ENCODE measurements around the gene MTMR1. TPM values are rescaled to one million over a fixed set of nuclear protein-coding genes. Genes with fewer than 3 reads are reported as not detected.

Gene MTMR1
- polyA plus RNA-seq, 1 donor: 31.8 TPM

DNA sequence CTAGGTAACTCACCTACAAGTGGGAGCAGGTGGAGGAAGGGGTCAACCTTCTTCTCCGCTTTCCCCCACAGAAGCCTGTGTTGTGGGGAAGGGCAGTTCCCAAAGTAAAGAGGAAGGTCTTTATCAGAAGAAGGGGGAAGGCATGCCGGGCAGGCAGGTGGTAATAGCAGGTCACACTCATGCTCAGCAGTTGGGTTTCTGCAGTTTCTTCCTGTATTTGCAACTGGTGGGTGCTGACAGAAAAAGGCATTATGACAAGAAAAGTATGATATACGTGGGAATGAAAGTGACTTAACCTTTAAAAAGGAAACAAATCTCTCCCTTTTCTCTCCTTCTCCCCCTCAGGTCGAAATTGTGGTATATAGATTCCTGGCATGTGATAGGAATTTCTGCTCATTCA is 3.7 kb downstream of the MTMR1 start:
- no peak for DNase-seq

DNA sequence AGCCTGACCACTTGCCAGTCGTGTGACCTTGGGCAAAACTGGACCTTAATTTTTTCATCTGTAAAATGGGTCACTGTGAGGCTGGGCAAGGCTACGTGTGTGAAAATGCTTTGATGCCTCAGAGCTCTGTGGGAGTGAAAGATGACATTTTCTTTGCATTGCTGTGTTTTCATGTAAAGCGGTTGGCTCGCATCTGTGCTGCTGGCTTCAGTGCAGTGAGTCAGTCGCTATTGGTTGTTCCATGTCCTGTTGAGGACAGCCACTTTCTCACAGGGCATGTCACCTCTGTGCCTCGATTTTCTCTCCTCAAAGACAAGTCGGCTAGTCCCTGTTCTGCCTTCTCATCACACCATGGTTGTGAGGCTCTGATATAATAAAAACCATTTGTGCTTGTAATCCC is 4.4 kb downstream of the MTMR1 start:
- no peak for DNase-seq

- no peak for DNase-seq
Observed at GRCh38 chrX:150698981-150699380, 5.8 kb downstream of the MTMR1 start.

GRCh38 chrX:150700107-150700506 is 6.9 kb downstream of the MTMR1 start:
- no peak for DNase-seq

DNA sequence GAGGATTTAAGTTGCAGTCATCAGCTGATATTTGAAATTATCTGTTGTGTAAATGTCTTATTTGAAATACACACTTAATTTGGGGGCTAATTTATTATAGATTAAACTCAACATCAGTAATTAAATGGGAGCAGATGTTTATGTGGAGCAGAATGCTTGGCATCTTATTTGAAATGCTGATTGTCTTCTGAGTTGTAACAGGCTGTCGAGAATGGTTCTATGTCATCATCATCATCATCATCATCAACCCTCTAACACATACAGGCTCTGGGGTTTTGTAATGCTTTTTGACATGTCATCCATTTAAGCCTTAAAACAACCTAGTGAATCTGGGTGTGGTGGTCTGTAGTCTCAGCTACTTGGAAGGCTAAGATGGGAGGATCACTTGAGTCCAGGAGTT is 8.2 kb downstream of the MTMR1 start:
- DNase-seq: no peak

DNA sequence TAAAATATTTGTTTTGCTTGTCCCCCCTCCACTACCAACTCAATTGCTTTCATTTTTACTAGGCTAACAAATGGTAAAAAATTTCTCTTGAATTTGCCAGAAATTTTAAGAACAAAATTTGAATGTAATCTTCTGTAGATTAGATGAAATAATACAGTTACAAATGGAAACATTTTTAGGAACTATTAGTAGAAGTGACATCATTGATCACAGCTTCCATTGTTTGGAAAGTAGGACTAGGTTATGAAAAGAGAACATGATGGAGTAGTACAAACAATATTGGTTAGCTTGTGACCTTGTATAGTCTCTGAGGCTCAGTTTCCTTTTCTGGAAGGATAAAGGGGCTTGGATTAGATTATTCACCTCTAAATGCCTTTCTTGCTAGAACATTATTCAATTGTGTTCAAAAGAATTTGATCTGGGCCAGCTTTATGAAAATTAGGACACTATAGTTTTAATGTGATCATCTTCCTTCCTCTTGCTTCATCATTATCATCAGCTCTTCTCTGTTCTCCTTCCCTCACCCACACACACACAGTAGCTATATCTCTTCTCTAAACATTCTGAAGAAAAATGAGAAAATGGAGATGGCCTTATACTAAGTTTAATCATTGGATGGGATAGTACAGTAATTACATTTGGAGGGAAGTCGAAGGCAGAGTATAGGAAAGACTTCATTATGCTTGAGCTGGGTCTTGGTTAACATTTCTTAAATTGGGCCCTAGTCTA is 9.9 kb downstream of the MTMR1 start:
- DNase-seq: no peak

GRCh38 chrX:150703695-150703974 is 10.4 kb downstream of the MTMR1 start:
- no peak for DNase-seq

DNA sequence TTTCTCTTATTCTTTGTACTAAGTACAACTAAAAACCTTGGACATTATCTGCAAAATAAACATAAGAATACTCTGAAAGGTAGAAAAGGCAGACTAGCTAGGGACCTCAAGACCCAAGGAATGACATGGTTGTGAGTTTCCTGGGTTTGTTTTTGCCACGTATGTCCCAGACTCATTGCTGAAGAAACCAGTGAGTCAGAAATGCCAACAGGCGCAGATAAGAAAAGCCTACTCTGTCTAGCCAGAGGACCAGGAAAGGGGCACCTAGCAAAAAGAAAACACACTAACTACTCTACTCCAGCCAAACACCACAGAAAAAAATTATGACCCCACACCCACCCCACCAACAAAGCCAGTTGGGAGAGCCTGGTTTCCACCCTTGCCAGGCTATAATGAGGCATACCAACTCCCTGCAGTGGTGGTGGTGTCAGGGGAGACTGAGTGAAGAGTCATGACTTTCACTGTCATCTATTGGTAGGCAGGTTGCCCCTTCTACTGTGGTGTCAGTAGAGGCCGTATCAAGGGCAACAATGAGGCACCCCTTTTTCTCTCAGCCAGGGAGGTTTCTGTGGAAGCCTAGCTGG is 10.9 kb downstream of the MTMR1 start:
- DNase-seq: no peak

GRCh38 chrX:150712619-150713018 is 19.4 kb downstream of the MTMR1 start:
- no peak for DNase-seq

DNA sequence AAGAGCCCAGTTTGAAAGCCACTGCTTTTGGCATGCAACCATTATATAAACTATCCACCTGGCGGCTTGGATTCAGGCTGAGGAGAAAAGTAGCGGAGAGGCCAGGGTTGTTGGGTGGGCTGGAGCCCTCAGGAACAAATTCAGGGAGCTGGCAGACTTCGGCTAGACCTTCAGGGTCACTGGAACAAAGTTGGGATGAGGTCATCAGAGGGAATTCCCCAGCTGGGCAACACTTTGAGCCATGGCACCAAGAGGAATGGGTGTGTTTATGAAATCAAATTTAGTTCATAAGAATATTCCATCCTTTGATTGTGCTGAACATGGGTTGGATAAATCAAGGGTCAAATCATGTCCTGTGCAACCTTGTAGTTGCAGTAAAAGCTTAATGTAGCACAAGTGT is 22.0 kb downstream of the MTMR1 start:
- no peak for DNase-seq

DNA sequence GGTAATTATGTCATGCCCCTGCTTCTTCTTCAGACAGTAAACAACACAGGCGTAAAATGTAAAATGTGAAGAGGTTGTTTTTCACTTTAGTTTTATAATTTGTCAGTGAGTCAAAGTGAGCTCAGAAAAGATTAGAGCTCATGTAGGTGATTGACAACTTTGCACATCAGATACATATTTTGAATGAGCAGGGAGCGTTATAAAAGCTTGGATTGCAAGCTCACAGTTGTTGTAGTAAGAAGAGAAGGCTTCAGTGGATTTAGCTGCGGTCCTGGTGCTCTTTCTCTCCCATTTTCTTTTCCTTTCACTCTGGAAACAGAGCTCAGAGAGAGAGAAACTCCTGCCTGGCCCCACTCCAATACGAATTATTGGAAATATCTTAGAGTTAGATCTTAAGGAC is 26.4 kb downstream of the MTMR1 start:
- DNase-seq: no peak

DNA sequence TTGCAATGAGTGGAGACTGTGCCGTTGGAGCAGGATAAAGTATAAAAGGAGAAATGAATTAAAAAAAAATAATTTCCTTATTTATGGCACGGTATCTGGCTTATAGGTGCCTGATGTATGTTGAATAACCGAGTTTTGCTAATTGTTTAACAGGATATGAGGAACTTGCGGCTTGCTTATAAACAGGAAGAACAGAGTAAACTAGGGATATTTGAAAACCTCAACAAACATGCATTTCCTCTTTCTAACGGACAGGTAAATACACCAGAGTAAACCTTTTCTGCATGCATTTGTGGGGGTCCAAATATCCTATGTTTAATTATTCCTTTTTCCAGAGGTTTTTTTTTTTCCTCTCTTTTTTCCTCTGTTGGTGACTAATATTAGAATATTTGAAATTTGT is 36.8 kb downstream of the MTMR1 start:
- no peak for DNase-seq

DNA sequence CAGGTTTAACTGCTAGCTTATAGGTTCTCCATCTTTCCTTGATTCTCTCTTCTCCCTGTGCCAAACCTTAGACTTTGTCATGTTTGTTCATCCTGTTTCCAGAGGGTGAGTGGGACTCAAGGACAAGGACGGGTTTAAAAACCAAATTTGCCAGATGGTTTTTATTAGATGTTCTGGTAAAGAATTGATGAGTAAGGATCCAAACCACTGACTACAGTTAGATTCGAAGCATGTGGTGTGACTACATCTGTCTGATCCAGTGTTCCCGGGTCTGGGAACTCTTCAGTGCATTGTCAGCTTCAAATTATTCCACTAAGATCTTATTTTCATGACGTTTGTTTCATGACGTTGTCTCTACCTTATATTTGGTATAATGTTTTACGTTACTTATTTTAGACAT is 37.5 kb downstream of the MTMR1 start:
- DNase-seq: no peak

DNA sequence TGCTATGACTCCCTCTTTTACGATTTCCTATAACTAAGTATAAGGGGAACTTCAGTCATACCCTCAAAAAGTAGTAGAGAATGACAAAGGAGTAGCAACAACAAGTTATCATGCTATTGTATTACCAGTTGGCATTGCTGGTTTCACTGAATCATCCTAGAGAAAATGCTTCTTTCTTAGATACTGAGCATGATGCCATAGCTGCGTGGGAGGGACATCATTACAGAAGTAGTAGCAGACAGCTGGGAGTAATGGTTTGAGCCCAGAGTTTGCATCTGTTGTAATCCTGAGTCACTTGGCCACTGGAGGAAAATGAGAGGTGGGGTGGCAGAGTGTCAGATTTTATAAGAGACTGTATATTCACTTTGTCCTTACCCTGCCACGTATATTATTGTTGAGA is 38.6 kb downstream of the MTMR1 start:
- DNase-seq: no peak

DNA sequence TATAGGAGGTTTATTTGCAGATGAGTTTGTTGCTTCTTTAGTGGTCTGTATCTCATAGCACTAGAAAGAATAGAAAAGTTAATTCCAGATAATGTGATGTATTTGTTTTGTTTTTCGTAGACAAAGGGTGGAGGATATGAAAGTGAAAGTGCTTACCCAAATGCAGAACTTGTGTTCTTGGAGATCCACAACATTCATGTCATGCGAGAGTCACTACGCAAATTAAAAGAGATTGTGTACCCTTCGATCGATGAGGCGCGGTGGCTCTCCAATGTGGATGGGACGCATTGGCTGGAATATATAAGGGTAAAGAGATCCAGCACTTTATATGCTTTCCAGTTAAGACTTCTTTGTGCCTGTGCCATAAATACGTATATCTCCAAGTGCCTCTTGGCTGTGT is 43.3 kb downstream of the MTMR1 start:
- no peak for DNase-seq

- DNase-seq: no peak
Observed at GRCh38 chrX:150752124-150752523, 58.9 kb downstream of the MTMR1 start.

DNA sequence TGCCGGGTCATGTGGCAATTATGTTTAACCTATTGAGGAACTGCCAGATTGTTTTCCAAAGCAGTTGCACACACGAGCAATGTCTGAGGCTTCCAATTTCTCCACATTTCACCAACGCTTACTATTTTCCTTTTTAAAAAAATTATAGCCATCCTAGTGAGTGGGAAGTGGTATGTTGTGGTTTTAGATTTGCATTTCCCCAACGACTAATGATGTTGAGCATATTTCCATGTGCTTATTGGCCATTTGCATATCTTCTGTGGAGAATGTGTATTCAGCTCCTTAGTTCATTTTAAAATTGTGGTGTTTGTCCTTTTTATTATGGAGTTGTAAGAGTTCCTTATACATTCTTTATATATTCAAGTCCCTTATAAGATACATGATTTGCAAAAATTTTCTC is 60.2 kb downstream of the MTMR1 start:
- DNase-seq: no peak

DNA sequence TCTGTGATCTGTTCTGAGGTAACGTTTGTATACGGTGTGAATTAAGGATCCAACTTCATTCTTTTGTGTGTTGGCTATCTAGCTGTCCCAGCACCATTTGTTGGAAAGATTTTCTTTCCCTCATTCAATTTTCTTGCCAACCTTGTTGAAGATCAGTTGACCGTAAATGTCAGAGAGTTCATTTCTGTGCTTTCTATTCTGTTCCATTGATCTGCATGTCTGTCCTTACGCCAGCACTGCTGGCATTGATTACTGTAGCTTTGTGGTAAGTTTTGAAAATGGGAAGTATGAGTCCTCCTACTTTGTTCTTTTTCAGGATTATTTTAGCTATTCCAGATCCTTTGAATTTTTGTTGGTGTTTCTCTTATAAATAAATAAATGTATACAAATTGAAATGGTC is 60.8 kb downstream of the MTMR1 start:
- DNase-seq: no peak

DNA sequence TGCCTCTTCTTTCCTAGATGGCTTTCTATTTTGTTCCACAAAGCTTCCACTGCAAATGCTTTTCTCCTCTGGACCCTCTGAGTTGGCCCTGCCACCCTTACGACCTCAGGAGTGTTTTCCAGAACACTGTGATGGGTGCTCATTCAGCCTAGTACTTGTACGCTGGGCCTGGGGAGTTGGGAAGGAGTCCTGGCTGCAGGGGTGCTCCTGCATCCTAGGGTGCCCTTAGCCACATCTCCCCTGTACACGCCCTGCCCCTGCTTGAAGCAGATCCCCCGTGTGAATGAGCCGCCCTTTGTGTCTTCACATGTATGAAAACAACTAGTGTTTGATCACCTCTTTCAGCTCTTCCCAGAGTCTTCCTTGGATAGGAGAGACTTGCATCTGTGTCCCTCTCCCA is 64.2 kb downstream of the MTMR1 start:
- no peak for DNase-seq

GRCh38 chrX:150759568-150760416 is 66.6 kb downstream of the MTMR1 start:
- DNase-seq: no peak

- DNase-seq: no peak
Observed at GRCh38 chrX:150761176-150761818, 68.1 kb downstream of the MTMR1 start.

GRCh38 chrX:150761819-150762216 is 68.6 kb downstream of the MTMR1 start:
- no peak for DNase-seq

All from left kidney (tissue), 2 donors.